HG02852 (cell line): ENCODE data around the gene R3HDM2.
"Not testable (repeated sequence)": the region's sequence is repeated elsewhere in the genome, so short reads cannot be mapped to it uniquely, and the experiment has no call there.

Experiments
- ATAC-seq: cut with Tn5 transposase; IDR thresholded peaks from one replicate; pipeline ENCODE4 v1.9.1; 2021; ENCODE audit warnings: mild to moderate bottlenecking, moderate library complexity; ENCODE audit not compliant: unreplicated experiment

The R3HDM2 gene

DNA sequence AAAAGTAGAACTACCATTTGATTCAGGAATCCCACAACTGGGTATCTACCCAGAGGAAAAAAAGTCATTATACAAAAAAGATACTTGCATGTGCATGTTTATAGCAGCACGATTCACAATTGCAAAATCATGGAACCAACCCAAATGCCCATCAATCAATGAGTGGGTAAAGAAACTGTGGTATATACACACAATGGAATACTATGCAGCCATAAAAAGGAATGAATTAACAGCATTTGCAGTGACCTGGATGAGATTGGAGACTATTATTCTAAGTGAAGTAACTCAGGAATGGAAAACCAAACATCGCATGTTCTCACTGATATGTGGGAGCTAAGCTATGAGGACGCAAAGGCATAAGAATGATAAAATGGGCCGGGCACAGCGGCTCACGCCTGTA, 154.6 kb downstream of the R3HDM2 start:
- not testable (repeated sequence) for ATAC-seq

DNA sequence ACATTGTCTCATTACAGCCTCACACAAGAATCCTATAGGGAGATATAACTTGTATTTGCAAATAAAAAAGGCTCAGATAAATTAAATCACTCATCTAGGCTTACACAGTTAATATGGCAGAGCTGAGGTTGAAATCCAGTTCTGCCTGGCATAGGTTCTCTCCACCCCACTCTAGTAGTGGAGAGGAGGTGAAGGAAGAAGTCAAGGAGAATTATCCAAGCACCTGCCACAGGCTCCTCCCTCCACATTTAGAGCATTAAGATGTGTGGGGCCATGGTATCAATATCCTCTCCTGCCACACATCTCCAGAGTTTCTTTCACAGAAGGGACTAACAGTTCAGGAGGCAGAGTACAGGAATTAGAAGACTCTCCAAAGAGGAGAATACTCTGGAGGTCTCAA, 157.3 kb downstream of the R3HDM2 start:
- no peak for ATAC-seq

DNA sequence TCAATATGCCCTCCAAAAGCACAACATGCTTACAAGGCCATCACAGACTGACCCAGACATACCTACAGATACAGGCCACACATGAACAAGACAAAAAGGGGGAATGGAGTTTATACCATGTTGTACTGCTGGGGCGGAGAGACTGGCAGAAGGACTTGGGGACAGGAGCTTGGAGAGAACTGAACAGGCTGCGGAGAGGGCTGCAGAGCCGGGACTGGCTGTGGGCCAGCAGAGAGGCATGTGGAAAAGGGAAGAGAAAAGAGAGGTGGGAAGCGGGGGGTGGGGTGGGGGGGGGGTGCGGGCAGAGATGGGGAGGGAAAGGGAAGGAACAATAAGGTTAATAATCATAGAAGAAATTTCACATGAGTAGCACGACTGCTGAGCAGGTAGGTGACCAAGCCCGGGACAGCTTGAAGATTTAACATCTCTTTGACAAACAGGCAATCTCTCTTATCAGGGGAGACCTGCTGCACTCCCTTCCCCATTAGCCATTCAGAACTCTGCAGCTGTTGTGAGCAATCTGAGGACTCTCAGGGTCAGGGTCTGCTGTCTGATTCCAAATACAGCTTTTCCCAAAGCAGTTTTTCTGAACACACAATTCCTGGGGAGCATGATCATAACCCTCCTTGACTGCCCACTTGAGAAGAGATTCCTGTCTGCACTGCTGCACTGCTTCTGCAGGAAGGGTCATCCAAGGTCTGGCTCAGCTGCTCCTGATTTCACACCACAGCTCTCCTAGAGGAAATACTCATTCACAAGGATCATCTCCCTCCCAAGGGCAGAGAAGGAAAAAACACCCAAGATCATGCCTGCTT, 158.3 kb downstream of the R3HDM2 start:
- no peak for ATAC-seq

DNA sequence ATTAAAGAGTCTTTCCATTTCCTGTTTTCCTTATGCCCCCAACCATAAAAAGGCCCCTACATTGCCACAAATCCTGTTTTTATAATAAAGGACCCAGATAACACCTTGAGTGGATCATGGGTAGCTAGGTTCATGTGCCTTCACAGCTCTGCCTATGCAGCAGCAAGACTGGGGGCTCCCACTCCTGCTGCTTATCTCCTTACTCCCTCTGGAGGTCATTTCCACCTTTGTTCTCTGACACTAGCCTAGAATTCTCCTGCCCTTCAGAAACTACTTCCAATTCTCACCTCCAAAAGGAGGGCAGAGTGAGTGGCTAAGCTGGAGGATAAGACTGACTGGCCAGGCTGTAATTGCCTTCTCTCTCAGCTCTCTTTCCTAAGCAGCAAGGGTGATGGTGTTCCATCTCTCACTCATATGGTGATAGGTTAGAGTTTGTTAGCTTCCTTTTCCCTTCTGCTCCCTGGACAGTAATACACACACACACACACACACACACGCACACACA, 159.8 kb downstream of the R3HDM2 start:
- no peak for ATAC-seq

DNA sequence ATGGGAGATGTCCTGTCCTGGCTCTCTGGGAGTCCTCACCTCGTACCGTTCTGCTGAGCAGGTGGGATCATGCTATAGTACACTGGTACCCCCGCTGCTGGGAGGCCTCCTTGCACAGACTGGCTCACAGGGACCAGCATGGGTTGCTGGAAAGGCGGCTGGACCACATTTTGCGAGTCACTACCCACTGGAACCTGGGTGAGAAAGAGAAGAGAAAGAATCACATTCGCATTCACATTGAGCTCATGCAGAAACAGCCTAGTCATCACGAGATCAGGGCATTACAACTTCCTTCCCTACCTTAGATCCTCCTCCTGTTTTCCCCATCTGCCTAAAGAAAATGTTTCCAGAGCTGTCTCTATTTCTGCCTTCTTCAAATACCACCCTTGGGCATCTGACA, 162.6 kb downstream of the R3HDM2 start:
- ATAC-seq, result no peak

DNA sequence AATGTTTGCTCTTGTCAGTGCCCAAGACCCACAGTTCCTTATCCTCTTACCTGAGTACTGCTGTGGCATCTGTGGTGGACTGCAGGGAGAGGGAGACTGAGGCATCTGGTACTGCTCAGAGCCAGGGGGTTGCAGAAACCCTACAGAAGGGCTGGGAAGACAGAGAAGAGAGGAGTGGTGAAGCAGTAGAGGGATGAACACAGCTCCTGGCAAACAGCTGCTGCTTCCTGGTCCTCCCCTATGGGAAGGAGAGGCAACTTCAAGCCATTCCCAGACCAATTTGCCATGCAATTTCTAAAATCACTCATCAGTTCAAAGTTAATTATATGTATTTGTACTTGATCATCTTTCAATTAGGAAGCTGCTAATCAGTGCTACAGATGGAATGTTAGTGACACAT, 164.2 kb downstream of the R3HDM2 start:
- ATAC-seq, result no peak

DNA sequence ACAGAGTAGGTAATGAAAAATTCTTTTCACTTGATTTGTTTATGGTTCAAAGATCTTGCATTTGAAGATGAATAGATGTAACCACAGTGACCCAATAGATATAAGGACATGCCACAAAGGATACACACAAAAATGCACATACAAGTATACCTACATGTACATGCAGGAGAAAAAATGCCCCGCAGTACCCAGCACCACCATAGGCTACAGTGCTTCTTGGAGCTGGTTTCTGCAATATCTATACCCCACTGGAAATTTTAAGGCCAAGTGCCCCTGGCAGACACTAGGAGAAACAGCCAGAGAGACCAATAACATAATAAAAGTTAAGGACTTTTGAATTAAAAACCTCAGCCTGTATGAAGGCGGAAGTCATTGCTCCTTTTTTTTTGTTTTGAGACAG, 167.7 kb downstream of the R3HDM2 start:
- no peak for ATAC-seq

DNA sequence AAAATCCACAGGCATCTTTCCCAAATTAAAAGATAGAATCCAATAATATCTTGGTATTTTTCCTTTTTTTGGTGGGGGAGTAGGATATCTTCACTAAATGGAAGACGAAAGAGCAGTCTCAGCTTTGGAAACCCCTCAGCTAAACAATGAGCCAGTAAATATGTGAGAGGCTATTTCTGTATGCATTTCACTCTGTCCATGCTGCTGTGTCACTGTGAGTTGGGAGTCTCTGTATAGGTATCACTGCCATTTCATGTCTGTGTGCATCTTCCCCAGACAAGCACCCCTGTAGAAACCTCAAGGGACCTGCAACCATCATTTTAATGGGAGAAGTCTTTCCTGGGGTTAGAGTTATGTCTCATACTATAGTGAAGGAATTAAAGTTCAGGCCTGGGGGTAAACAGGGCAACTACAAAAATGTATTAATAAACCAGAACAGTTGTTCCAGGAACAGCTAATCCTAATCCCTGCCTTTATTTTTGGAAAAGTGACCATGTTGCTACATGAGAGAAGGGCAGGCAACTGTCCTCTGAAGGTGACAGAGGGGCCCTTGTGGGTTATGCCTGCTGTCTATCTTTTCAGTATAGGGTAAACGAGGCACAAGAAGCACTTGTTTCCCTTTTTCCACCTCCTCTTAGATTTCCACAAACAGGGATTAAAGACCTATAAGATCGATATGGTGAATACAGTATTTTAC, 168.6 kb downstream of the R3HDM2 start:
- ATAC-seq, result no peak

DNA sequence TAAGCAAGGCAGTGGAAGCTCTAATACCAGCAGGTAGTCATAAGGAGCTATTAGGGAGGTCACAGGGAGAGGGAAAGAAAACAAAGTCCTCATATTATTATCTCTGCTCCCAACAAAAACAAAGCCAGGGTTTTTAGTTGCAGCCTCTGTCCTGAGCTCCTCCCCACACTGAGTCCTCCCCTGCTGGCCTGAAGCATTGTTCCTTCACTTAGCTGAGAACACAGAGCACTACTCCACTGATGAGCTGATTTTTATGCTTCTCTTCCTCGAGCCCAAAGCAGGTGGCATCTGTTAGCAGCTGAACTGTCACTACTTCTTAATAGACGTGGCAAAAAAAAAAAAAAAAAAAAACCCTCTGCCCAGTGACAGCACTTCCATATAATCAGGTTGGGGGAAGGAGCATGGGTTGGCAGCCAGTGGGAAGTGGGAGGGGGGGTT, 169.4 kb downstream of the R3HDM2 start:
- ATAC-seq, result no peak

DNA sequence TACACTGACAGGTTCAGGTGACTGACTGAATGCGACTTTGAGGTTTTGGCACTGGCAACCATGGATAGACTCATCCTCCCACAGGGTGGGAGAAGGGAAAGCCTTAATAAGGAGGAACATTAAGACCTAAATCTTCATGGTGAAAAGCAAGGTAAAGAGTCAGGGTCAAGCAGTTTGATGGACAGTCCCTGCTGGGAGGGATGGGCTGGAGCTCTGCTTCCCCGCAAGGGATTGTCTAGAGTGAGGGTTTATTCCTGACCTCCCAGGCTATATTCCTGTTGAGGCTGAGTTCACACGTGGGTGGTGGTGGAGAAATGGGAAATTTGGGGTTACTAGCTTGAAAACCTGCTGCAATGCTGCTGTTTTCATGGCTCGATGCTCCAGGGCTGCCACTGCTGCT, 170.5 kb downstream of the R3HDM2 start:
- ATAC-seq, result no peak

DNA sequence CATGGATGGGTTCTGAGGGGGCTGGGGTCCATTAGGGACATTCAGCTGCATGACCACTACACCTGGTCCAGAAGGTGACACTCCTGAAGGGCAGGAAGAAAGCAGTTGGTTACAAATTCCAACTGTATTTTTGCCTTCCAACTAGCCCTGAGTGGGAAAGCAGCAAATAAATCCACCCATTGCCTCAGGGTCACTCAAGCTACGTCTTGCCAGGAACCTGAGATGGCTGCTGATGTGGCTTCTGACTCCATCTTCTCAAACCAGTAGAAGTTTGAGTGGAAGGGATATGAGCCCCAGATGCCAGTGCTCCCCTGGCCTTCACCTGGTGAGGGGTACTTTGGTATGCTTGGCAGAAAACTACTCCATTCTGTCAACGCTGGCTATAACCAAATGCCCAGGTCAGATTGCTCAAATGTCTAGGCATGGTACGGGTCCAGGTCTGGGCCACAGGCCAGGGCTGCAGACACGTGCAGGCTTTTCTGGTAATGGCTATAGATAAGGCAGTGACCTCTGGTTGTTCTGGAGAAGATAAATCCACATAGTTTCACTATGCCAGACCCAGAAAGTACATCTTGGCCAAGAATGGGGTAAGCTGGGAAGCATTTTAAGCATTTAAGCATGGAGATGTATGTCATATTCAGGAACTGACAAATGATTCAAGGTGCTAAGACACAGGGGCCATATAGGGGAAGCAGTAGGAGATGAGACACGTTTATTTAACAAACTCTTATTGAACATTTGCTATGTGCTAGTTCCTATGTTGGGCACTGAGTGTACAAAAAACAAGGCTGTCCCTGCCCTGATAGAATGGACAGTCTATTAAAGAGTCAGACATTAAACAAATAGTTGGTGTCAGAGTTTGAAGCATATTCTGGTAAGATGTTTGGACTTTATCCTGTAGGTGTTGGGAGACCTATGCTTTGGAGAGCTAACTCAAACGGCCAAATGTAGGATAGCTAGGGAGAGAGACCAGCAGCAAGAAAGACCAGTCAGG, 171.6 kb downstream of the R3HDM2 start:
- no peak for ATAC-seq

DNA sequence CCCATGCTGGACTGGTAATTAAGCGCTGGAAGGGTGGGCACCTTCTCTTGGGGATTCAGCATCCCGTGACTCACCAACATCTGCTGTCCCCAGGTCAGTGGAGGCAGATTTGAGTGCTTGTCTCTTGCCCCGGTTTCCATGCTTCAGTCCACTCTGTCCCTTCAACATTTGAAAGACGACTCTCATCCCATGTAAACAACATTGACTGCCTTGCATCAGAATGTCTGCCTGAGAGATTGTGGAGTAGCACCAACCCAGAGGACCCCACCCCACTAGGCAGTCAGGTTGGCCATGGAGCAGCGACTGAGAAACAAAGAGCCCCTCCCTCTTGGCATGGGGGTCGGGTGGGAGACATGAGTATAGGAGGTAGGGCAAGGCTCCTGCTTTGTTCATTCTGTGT, 174.9 kb downstream of the R3HDM2 start:
- no peak for ATAC-seq

DNA sequence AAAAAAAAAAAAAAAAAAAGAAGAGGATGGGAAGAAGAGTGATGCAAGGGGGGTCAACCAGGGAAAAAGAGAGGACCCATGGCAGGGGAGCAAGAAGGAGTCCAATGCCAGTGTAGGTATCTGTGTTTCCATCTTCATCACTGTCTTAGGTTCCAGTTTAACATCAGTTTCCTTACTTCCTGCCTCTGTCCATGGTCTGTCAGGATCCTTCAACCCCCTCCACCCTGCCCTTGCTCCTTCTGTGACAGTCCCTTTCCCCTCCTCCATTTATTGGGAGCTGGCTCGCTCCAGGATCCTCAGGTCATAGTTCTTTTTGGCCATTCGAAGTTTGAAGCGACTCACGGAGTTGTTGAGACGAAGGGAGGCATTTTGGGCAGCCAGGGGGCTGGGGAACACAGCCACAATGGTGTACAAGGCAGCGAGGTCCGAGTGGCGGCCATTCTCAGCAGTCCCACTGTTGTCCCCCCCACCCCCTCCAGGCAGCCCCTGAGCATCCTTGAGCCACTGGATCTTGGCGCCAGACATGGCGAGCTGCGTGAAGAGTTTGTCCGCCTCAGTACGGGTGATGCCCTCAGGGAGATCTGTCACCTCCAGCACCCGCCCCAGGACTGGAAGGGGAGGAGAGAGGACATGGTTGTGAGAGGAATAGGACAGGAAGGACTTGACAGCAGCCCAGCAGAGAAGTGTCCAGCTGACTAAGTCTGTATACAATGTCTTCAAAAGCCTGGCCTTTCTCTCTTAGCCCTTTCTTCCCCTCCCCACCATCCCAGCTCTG, 176.2 kb downstream of the R3HDM2 start:
- ATAC-seq, result no peak

DNA sequence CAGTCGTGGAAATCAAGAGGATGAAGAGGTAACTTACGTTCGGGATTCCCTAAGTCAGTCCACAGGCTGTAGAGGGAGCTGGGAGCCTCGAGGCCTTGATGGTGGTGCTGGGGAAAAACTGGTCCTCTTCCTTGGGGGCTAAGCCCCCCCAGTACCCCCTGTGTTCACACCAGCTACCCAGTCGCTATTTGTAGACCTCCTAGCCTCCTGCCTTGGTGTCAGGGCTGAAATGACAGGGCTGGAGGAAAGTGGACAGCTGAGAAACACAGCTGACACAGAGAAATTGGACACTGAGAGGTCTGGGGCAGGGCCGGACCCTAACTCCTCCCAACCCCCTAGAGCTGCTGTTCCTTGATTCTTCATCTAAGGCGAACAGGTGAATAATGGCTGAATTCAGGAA, 179.9 kb downstream of the R3HDM2 start, which contains the start of gene STAC3:
TSS of gene STAC3 (minus strand) at position 232 of the 400 bp plus-strand sequence. CDS start 1,551 bp downstream, outside the sequence.
- ATAC-seq, result no peak

DNA sequence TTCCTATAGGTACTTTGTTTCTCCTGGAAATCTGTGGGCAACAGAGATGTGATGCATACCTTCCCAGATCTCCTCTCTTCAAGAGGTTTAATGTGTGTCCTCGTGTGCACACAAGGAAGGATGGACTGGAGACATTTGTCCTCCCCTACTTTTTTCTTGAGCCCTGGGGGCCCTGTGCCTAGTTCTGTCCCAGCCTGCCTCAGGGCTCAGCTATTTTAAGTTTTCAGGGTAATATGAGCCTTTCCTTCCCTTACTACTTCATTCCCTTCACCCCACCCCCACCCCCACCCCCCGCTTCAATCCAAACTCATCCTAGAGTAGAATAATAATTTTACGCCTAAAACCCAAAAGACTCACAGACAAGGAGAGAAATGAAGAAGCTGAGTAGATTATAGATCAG, 180.3 kb downstream of the R3HDM2 start:
- ATAC-seq, result no peak

DNA sequence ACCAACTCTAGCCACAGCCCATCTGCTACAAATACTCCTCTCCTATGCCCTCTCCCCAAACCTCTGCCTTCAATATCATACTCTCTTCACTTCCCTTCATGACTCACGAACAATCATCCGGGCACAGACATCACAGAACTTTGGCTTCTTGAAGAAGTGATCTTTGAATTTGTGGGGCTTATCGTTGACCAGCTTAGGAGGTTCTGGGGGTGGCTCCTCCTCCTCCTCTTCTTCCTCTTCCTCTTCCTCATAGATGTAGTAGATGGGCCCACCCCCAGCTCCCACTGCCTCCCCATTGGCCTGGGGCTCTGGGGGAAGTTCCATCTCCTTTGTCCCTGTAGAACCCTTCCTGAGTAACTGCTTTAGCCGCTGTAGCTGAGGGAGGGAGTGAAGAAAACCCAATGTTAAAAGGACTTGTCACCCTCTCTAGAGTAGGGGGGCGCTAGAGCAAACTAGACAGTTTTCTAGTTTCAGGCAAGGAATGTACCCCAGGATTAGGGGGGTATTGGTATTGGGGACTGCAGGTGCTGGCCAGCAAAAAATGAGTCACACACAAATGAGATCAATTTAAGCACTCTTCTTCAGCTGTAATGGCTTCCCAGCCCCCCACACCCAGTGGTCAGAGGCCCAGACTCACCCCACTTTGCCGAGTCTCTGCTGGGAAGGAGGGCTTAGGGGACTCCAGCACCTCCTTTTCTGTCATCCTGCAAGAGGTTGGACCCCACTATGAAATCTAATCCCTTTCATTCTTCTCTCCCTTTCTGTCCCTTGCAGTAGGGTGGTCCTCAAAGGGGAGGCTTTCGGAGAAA, 181.7 kb downstream of the R3HDM2 start:
- ATAC-seq, result no peak

DNA sequence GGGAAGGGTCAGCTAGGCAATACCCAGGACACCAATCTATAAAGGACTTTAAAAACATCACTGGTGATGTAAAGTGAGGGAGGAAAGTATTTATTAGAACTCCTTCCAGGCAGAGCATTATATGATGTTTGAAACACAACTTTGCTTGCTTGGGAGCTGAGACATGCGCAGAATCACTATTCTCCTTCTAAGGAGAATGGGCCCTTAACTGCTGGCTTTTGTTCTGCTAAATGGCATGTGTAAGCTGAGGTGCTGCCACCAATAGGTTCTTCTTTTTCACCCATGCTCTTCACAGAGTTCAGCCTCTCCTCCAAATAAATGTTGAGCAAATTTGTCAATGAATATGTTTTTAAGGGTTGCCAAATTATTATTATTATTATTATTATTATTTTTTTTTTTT, 183.8 kb downstream of the R3HDM2 start:
- no peak for ATAC-seq

DNA sequence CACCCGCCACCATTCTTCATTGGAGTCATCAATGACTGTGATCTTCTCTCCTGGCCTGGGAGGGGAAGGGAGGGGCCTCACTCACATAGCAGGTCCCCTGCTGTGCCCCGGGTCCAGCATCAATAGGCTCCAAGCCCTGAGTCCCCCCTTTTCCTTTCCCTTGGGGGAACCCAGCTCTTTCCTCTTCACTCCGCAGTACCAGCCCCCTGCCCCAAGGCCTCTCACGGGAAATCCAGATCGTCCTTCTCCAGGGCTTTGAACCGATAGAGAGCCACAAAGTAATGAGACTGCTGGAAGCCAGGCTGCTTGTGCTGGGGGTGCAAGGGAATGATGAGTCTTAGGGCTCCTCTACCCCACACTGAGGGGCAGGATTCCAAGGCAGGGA, 186.5 kb downstream of the R3HDM2 start:
- no peak for ATAC-seq
